PC-9 (cell line): ENCODE measurements around the gene ACOT2. TPM values are rescaled to one million over a fixed set of nuclear protein-coding genes. Genes with fewer than 3 reads are reported as not detected.
"Not testable (repeated sequence)": the region's sequence is repeated elsewhere in the genome, so short reads cannot be mapped to it uniquely, and the experiment has no call there.

Experiments
- BruUV-seq: library from RNA; stranded (reverse); fragments of 400-500 nt; replicated peaks from 2 replicates; lab custom pipeline; 2021; lab: Mats Ljungman, UMichigan
- CTCF ChIA-PET: fragments of 300-600 bp; sonication (Branson Sonifier 250); formaldehyde crosslinking; loops from one replicate; lab custom pipeline; 2022; ENCODE audit warnings: antibody characterized with exemption; lab: Charles Lee
- POLR2A ChIA-PET: fragments of 300-600 bp; sonication (Branson Sonifier 250); formaldehyde crosslinking; loops from one replicate; lab custom pipeline; 2022; ENCODE audit warnings: antibody characterized with exemption; ENCODE audit not compliant: unreplicated experiment; lab: Charles Lee
- DNase-seq, 2 experiments: peaks; one replicate each; pipeline versions ENCODE4 v3.0.0 to v3.0.0-alpha.2; 2015 to 2022; ENCODE audit warnings: mixed read lengths in 1 of 2
- H2AFZ ChIP-seq: fragments of 200-600 bp; sonication (generic); 2 replicates; pipeline ENCODE4 v1.8.1; 2017; ENCODE audit warnings: antibody characterized with exemption
- H3F3A ChIP-seq: fragments of 200-600 bp; sonication (generic); 2 replicates; pipeline ENCODE4 v1.8.1; 2017; ENCODE audit warnings: antibody characterized with exemption, mild to moderate bottlenecking, low read depth; ENCODE audit not compliant: insufficient read depth
- H3K27ac ChIP-seq: fragments of 200-600 bp; sonication (generic); 2 replicates; pipeline ENCODE4 v1.6.1; 2016; ENCODE audit warnings: mixed run types
- H3K27me3 ChIP-seq: fragments of 200-600 bp; sonication (generic); 2 replicates; pipeline ENCODE4 v1.6.1; 2016; ENCODE audit warnings: low read depth, mixed run types; ENCODE audit not compliant: insufficient read depth
- H3K36me3 ChIP-seq: fragments of 200-600 bp; sonication (generic); 2 replicates; pipeline ENCODE4 v1.6.1; 2016; ENCODE audit warnings: low read depth, mixed run types
- H3K4me1 ChIP-seq: fragments of 200-600 bp; sonication (generic); replicated peaks from 2 replicates; pipeline ENCODE4 v1.6.1; 2016; ENCODE audit warnings: mixed run types; ENCODE audit not compliant: insufficient read depth
- H3K4me2 ChIP-seq: fragments of 200-600 bp; sonication (generic); 2 replicates; pipeline ENCODE4 v1.6.1; 2017; ENCODE audit warnings: mixed run types
- H3K4me3 ChIP-seq: fragments of 200-600 bp; sonication (generic); 2 replicates; pipeline ENCODE4 v1.6.1; 2016; ENCODE audit warnings: mixed run types
- H3K79me2 ChIP-seq: fragments of 200-600 bp; sonication (generic); 2 replicates; pipeline ENCODE4 v1.6.1; 2017; ENCODE audit warnings: low read depth, mixed run types
- H3K9me2 ChIP-seq: fragments of 200-600 bp; sonication (generic); 2 replicates; pipeline ENCODE4 v1.8.1; 2017; ENCODE audit warnings: mild to moderate bottlenecking; ENCODE audit not compliant: insufficient read depth
- H3K9me3 ChIP-seq: fragments of 200-600 bp; sonication (generic); 2 replicates; pipeline ENCODE4 v1.8.1; 2016; ENCODE audit warnings: low read depth; ENCODE audit not compliant: insufficient read depth
- H4K20me1 ChIP-seq: fragments of 200-600 bp; sonication (generic); 2 replicates; pipeline ENCODE4 v1.8.1; 2017; ENCODE audit not compliant: insufficient read depth
- EZH2 ChIP-seq: fragments of 200-600 bp; sonication (generic); IDR thresholded peaks from 2 replicates; pipeline ENCODE4 v1.8.0; 2017; ENCODE audit warnings: antibody characterized with exemption, low read depth
- intact Hi-C: fragments of 100-400 bp; cut with micrococcal nuclease; formaldehyde crosslinking; loops from one replicate; pipeline ENCODE4 v1.10.0; 2022; ENCODE audit not compliant: unreplicated experiment
- total RNA-seq: library from RNA; stranded (reverse); gene quantifications from 2 replicates; pipeline ENCODE4 v1.2.3, GENCODE V29; 2021
- TF ChIP-seq, protein P1 (sequence below): fragments of 200-600 bp; sonication (generic); conservative IDR thresholded peaks from 2 replicates; pipeline ENCODE4 v1.6.1; 2017; ENCODE audit warnings: mixed run types, antibody characterized with exemption, mild to moderate bottlenecking, moderate library complexity

The ACOT2 gene
- total RNA-seq, 1 experiment from 2014 or later = 7.2 TPM

- Histone ChIP-seq H3K27me3 (no peaks in the 10 kb centered on the region), H2AFZ (no peak overlapping the region), H3K27ac (no peak overlapping the region), H3K4me1 (peaks cover 12% of the 10 kb centered on the region), H3K9me3 (no peaks in the 10 kb centered on the region), H3K9me2 (no peaks in the 10 kb centered on the region), H3K4me2 (0 out of 2 replicates have a peak overlapping the region, but pooled peaks have one; percentile 23), H3K79me2 (no peaks in the 10 kb centered on the region), H3K36me3 (no peaks in the 10 kb centered on the region), H3F3A (peaks cover 8% of the 10 kb centered on the region; the same call in 1 of the 2 replicates), H3K4me3 (no peak overlapping the region), H4K20me1 (no peaks in the 10 kb centered on the region)
- POLR2A ChIA-PET = interaction anchor here (0.6 kb wide), 1 partner anchor 84 kb away, joined by 7 read pairs; no protein-coding TSS in a partner anchor
- no peak for TF ChIP-seq EZH2
- TF ChIP-seq, protein P1, sequence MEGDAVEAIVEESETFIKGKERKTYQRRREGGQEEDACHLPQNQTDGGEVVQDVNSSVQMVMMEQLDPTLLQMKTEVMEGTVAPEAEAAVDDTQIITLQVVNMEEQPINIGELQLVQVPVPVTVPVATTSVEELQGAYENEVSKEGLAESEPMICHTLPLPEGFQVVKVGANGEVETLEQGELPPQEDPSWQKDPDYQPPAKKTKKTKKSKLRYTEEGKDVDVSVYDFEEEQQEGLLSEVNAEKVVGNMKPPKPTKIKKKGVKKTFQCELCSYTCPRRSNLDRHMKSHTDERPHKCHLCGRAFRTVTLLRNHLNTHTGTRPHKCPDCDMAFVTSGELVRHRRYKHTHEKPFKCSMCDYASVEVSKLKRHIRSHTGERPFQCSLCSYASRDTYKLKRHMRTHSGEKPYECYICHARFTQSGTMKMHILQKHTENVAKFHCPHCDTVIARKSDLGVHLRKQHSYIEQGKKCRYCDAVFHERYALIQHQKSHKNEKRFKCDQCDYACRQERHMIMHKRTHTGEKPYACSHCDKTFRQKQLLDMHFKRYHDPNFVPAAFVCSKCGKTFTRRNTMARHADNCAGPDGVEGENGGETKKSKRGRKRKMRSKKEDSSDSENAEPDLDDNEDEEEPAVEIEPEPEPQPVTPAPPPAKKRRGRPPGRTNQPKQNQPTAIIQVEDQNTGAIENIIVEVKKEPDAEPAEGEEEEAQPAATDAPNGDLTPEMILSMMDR = no peak
- peak; percentile 58 to 62 for DNase-seq
- CTCF ChIA-PET = interaction anchor here (0.5 to 1.3 kb wide), 3 partner anchors 11 to 44 kb away, joined by 4 to 8 read pairs (median 4); partner anchors contain the start of gene ACOT2
- intact Hi-C loops = no loop called here
- no TSS peak for BruUV-seq
Measured at GRCh38 chr14:73526036-73526984, 42.7 kb upstream of the ACOT2 start.

DNA sequence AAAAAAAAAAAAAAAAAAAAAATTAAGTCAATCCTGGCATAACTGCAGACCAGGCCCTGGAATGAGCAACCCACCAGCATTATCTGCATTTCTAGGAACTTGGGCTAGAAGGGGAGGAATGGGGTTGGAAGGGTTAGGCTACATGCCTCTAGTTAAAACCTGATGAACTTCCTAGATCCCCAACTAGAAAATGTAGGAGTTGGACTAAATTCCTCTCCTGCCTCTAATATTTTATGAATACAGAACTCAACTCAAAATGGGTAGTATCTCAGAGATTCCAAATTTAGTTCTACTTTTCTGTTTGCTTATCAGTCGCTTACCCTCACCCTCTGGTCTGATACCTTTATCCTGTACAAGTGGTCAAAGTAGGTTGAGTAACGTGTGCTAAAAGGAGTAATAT, 39.7 kb upstream of the ACOT2 start:
- H2AFZ ChIP-seq, intact Hi-C loops, H3F3A ChIP-seq, H3K9me3 ChIP-seq, POLR2A ChIA-PET, CTCF ChIA-PET, H3K4me3 ChIP-seq, DNase-seq, H3K27ac ChIP-seq, H3K79me2 ChIP-seq, BruUV-seq, H3K27me3 ChIP-seq, H3K36me3 ChIP-seq, H4K20me1 ChIP-seq, H3K9me2 ChIP-seq, H3K4me2 ChIP-seq: not testable (repeated sequence)
- peaks cover 12% of the 10 kb centered on the region for H3K4me1 ChIP-seq

GRCh38 chr14:73531971-73532370, 37.0 kb upstream of the ACOT2 start:
- H3K9me3 ChIP-seq, intact Hi-C loops, DNase-seq, CTCF ChIA-PET, H3K4me1 ChIP-seq, H3F3A ChIP-seq, H3K79me2 ChIP-seq, H3K4me2 ChIP-seq, POLR2A ChIA-PET, H3K9me2 ChIP-seq, H3K36me3 ChIP-seq, H2AFZ ChIP-seq, H4K20me1 ChIP-seq, H3K4me3 ChIP-seq, BruUV-seq, H3K27ac ChIP-seq, H3K27me3 ChIP-seq: not testable (repeated sequence)

- H3K4me2 ChIP-seq, H3F3A ChIP-seq, H2AFZ ChIP-seq, H3K9me2 ChIP-seq, H3K27me3 ChIP-seq, H3K4me3 ChIP-seq, intact Hi-C loops, H3K9me3 ChIP-seq, BruUV-seq, H3K36me3 ChIP-seq, H3K79me2 ChIP-seq, H3K4me1 ChIP-seq, CTCF ChIA-PET, H4K20me1 ChIP-seq, POLR2A ChIA-PET, DNase-seq, H3K27ac ChIP-seq: not testable (repeated sequence)
Measured at GRCh38 chr14:73537244-73538045, 31.6 kb upstream of the ACOT2 start.

DNA sequence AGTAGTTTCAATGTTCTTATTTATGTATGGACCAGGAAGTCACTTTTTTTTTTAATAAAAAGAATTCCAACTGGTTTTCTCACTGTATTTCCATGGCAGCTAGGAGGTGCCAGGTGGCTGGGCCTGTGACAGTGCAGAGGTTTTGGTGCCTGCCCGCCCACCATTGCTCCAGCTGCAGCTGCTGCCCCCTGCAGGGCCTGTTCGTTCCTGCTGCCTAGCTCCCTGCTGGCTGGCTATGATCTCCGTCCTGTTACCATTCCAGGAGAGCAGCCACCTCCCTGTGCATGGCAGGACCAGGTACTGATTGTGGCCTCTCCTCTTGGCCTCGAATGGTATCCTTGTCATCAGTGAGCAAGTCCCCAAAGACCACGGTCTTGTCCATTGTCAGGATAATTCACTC, 30.0 kb upstream of the ACOT2 start:
- BruUV-seq, H3K4me3 ChIP-seq, H4K20me1 ChIP-seq, H3K27ac ChIP-seq, DNase-seq, H3K36me3 ChIP-seq, H3K9me2 ChIP-seq, POLR2A ChIA-PET, H2AFZ ChIP-seq, CTCF ChIA-PET, H3K79me2 ChIP-seq, H3K27me3 ChIP-seq, H3K4me2 ChIP-seq, H3K4me1 ChIP-seq, H3F3A ChIP-seq, intact Hi-C loops, H3K9me3 ChIP-seq: not testable (repeated sequence)

DNA sequence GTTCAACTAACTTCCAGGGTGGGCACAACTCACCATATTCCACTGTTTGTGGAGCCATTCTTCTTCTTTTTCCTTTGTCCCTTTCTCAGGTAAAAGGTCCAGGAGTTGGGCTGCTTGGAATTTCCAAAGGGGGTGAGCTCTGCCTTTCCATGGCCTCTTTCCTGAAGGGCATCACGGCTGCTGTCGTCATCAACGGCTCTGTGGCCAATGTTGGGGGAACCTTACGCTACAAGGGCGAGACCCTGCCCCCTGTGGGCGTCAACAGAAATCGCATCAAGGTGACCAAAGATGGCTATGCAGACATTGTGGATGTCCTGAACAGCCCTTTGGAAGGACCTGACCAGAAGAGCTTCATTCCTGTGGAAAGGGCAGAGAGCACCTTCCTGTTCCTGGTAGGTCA, 26.1 kb upstream of the ACOT2 start:
- POLR2A ChIA-PET, H3K79me2 ChIP-seq, H3K9me2 ChIP-seq, H4K20me1 ChIP-seq, H3K4me3 ChIP-seq, CTCF ChIA-PET, H3K27me3 ChIP-seq, H3K27ac ChIP-seq, H3K4me1 ChIP-seq, H3K9me3 ChIP-seq, H3K4me2 ChIP-seq, H2AFZ ChIP-seq, intact Hi-C loops, H3F3A ChIP-seq, DNase-seq, BruUV-seq, H3K36me3 ChIP-seq: not testable (repeated sequence)
